HG02759 (cell line): Measurements from ENCODE around the gene FBXO9.

ENCODE experiments used
- ATAC-seq: cut with Tn5 transposase; IDR thresholded peaks from one replicate; pipeline ENCODE4 v1.9.1; 2021; ENCODE audit warnings: mild to moderate bottlenecking, moderate library complexity; ENCODE audit not compliant: unreplicated experiment

Gene FBXO9

DNA sequence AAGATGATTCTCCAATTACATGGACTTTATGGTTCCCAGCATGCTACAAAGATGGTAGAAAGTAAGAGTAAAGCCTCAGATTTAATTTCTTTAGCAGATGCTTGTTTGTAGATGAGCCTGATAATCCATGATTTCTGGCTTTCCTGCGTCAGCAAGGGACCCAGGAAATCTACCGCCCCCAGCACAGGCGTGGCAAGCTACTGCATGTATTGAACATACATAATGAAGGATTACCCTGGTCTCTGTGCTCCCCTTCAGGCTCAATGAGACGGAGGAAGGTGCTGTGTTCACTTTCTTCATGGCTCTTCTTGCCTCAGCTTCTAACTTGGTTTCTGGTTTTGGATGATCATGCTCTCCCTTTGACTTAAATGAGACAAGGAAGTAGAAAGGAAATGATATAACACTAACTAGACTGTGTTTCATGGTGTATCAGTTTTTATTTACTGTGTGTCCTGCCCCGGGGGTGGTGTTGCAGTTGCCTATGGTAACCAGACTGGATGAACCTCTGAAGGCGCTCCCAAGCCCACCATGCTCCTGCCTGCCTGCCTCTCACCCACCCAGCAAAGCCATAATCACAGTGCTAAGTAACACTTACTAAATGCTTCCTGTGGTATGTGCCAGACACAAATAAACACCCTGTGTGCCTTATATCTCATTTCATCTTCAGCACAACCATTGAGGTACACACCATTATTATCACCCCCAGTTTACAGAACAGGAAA lies 65.5 kb downstream of the FBXO9 start:
- ATAC-seq, result no peak

DNA sequence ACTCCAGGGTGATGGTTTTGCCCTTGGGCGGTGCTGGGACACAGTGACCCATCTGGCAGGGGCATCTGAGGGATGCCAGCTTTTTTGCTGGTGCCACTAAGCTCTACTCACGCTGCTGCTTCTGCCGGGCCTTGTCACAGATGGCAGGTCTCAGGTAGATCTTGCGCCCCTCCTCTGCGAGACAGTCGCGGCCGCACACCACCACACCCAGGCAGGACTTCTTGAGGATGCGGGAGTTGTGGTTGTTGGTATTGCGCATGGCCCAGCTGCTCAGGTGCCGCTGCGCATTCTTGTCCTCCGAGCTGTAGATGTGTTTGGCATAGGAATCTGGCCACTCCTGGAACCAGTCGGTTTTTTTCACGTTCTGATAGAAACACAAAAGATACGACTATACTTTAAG lies 68.8 kb downstream of the FBXO9 start:
- ATAC-seq, result no peak

DNA sequence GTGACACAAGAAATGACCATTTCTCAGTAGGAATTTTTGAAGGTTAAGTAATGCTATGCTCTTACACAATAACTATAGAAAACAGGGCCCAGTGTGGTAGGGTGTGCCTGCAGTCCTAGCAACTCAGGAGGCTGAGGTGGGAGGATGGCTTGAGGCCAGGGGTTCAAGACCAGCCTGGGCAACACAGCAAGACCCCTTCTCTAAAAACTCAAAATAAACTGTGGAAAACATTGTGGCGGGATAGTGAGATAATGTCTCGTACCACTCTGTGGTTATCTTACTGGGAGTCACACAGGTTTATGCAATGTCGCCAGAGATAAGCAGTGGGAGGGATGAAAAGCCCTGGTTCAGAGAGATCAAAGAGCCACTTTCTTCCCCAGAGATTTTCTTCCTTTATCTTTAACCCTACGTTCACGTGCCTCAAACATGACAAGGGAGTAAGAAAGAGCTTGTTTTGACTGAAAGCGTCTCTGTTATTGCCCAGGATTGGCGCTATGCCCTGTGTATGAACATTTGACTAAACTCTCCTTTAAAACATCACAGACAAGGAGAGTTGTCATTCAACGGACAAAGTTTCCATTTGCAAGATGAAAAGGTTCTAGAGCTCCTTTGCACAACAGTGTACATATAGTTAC lies 69.5 kb downstream of the FBXO9 start:
- ATAC-seq, result no peak

DNA sequence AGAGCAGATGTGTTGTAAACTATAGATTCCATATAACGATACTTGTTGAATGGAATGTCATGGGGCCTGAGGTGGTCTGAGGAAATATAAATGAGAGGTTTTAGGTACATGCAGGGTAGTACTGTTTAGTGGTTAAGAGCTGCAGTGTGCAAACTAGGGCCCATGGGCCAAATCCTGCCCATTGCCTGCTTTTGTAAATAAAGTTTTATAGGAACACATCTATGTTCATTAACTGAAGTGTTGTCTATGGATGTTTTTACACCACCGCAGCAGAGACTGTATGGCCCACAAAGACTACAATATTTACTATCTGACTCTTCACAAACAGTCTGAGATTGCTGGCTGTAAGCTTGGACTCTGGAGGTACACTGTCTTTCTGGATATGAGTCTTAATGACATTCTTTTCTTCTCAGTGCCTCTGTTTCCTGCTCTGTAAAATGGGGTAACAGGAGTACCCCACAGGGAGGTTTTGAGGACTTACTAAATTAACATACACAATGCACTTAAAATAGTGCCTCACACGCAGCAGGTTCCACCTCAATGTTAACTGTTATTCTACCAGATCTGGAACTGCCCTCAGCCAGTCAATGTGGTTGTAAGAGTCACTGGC lies 70.9 kb downstream of the FBXO9 start:
- ATAC-seq, result no peak

GRCh38 chr6:53139841-53140413 lies 74.7 kb downstream of the FBXO9 start:
- no peak for ATAC-seq

- no peak for ATAC-seq
These were observed 77.6 kb downstream of the FBXO9 start for GRCh38 chr6:53142810-53143209.

GRCh38 chr6:53143710-53144109 lies 78.5 kb downstream of the FBXO9 start:
- no peak for ATAC-seq

- no peak for ATAC-seq
These were observed 79.6 kb downstream of the FBXO9 start for GRCh38 chr6:53144802-53145201.

DNA sequence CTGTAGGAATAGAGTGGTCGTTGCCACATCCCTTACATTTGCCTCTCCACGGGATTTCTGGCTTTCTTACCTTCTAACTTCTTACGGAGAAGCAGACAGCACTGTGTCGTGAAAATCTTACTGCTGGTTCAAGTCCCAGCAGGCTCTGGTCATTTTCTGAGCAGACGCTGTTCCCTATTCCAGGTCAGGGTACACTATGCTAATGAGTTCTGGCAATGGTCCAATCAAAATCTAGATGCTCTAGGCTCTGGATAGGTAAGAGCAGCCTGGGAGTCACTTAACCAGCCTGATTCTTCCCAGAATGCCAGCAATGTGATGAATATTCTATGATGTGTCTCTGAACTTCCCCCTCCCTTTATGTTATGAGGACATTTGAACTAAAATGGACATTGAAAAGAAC lies 83.5 kb downstream of the FBXO9 start, which contains the start of gene GCM1:
Gene GCM1 (minus strand): TSS at position 158 of the 400 bp plus-strand sequence. CDS start 3,209 bp downstream, outside the sequence.
- no peak for ATAC-seq
